Measurements from ENCODE around the gene NMT1. TPM values are rescaled to one million over a fixed set of nuclear protein-coding genes. Genes with fewer than 3 reads are reported as not detected.

Gene NMT1
- polyA plus RNA-seq, 6 donors from 2014 or later = 29.2 to 98.6 (median 55.5) TPM

DNA sequence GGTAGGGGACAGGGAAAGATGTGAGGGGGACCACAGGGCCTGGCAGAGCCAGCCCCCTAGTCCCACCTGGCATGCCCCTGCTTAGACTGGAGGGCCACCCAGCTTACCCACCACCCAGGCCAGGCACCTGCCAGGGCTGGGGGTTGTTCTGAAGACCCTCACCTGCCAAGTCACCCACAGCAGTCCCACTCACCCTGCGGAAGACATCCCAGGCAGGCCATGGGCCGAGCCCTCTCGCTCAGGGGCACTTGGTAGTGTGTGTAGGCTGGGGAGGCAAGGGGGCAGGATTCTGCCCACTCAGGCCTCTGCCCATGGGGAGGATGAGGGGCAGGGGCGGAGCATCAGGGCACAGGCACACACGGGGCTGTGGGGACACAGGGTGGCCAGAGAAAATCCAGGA lies 67.2 kb downstream of the NMT1 start:
- DNase-seq (no peak), ATAC-seq (ENCODE audit: low read depth in 2 of 2) (no peak)
- no peaks in the 10 kb centered on the region for H3K9me3 Mint-ChIP-seq
- H3K27ac Mint-ChIP-seq = no peak overlapping the region
- H3K36me3 Mint-ChIP-seq = no peaks in the 10 kb centered on the region
- H3K27me3 Mint-ChIP-seq = peaks cover 3 to 16% (median 11%) of the 10 kb centered on the region in 3 donors
- H3K4me3 Mint-ChIP-seq = no peak overlapping the region
- H3K4me1 Mint-ChIP-seq = peaks cover 0 to 9% (median 0%) of the 10 kb centered on the region in 3 donors

- Mint-ChIP-seq H3K9me3 (no peaks in the 10 kb centered on the region), H3K36me3 (no peaks in the 10 kb centered on the region), H3K4me1 (peaks cover 0 to 11% (median 4%) of the 10 kb centered on the region in 3 donors), H3K27me3 (peaks cover 3 to 15% (median 11%) of the 10 kb centered on the region in 3 donors), H3K4me3 (peak overlapping the region in 1 of 8 donors; percentile 49), H3K27ac (peak overlapping the region in 1 of 6 donors; percentile 76)
- ATAC-seq (ENCODE audit: low read depth in 2 of 2) = no peak
- no peak for DNase-seq
These were observed 67.9 kb downstream of the NMT1 start for GRCh38 chr17:45128989-45129388.

- Mint-ChIP-seq H3K27ac (peak overlapping the region in 1 of 6 donors; percentile 76), H3K9me3 (no peaks in the 10 kb centered on the region), H3K27me3 (peaks cover 3 to 15% (median 11%) of the 10 kb centered on the region in 3 donors), H3K4me1 (peaks cover 0 to 11% (median 4%) of the 10 kb centered on the region in 3 donors), H3K4me3 (peak overlapping the region in 1 of 8 donors; percentile 49), H3K36me3 (no peaks in the 10 kb centered on the region)
- DNase-seq (no peak), ATAC-seq (ENCODE audit: low read depth in 2 of 2) (no peak)
These were observed 68.4 kb downstream of the NMT1 start for GRCh38 chr17:45129426-45129939.

DNA sequence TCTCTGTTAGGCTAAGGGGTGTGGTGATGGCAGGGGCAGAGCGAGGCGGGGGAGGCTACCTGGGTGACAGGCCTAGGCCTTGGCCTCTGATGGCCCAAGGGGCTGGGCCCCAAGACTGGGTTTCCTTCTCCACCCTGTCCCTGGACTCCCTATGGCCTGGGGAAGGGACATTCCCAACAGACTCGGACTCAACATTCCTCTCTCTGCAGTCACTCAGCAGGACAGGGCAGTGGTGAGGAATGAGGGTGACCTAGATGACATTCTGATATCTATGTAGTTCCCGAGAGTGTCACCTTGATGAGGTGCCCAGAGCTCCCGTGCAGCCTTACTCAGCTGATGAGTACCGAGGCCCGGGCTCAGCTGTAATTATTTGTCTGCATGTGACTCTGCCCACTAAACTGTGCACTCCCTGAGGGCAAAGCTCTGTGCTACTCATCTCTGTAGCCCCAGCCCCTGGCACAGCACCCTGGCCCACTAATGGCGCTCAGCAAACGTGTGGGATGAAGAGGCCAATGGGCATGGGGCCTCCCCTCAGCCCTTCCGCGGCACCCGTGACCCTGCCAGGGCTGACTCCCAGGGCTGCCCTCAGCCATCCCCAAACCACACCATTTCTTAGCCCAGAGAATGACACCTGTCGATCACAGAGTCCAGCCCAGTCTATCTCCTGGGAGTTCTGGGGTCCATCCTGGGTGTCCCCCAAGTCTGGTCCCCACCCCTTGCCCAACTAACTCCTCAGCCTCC lies 69.0 kb downstream of the NMT1 start:
- Mint-ChIP-seq H3K36me3 (no peaks in the 10 kb centered on the region), H3K27me3 (peaks cover 3 to 15% (median 11%) of the 10 kb centered on the region in 3 donors), H3K4me1 (peaks cover 0 to 15% (median 4%) of the 10 kb centered on the region in 3 donors), H3K4me3 (peak overlapping the region in 6 of 8 donors; percentile 2 to 80 (median 39)), H3K27ac (peak overlapping the region in 1 of 6 donors; percentile 72), H3K9me3 (no peaks in the 10 kb centered on the region)
- ATAC-seq (ENCODE audit: low read depth in 2 of 2) = no peak
- DNase-seq = no peak

DNA sequence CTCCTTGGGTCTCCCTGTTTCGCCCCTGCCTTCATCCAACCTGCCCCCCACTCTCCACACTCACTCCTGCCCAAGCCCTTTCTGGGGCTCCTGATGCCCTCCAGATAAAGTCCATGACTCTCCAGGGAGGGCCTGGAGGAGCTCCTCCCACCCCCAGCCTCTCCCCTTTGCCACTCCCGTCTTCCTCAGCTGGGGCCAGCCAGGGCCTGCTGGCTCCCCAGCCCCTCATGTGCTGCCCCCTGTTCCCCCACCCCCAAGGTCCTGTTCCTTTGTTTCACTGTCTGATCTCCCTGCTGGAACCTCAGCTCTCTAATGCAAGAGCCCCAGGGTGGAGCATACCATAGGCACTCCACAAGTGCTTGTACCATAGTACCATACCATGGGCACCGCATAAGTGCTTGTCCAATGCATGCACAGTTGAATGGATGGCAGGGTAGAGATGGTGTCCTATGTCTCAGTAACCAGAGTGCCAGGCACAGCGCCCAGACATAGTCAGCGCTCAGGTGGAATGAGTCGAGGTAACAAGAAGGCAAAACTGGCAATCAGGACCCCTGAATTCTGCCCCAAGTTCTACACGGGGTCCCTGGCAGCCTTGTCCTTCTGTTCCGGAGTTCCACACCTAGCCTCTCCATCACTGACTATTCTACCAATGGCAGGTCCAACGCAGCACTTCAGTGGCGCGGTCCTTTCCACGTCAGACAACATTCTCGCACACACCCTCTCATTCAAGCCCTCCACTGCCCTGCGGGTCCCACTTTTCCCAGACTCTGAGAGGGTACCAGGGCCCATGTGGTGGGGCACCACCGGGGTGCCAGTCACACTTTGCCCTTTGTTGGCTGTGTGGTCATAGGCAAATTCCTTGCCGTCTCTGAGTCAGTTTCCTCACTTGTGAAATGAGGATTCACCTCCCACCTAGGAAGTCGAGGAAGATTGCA lies 69.8 kb downstream of the NMT1 start:
- peak overlapping the region; percentile 7 to 84 (median 80) for H3K4me3 Mint-ChIP-seq
- H3K27me3 Mint-ChIP-seq = peaks cover 3 to 15% (median 11%) of the 10 kb centered on the region in 3 donors
- ATAC-seq (ENCODE audit: low read depth in 2 of 2) (no peak), DNase-seq (no peak)
- no peaks in the 10 kb centered on the region for H3K36me3 Mint-ChIP-seq
- H3K4me1 Mint-ChIP-seq = peaks cover 0 to 22% (median 6%) of the 10 kb centered on the region in 3 donors
- H3K9me3 Mint-ChIP-seq = no peaks in the 10 kb centered on the region
- peak overlapping the region in 2 of 6 donors; percentile 70 to 72 for H3K27ac Mint-ChIP-seq

- peaks cover 3 to 15% (median 11%) of the 10 kb centered on the region in 3 donors for H3K27me3 Mint-ChIP-seq
- ATAC-seq (ENCODE audit: low read depth in 2 of 2) (no peak), DNase-seq (peak; percentile 43)
- no peaks in the 10 kb centered on the region for H3K9me3 Mint-ChIP-seq
- H3K4me3 Mint-ChIP-seq = peak overlapping the region; percentile 47 to 90 (median 82)
- no peaks in the 10 kb centered on the region for H3K36me3 Mint-ChIP-seq
- peak overlapping the region in 2 of 6 donors; percentile 41 to 79 for H3K27ac Mint-ChIP-seq
- H3K4me1 Mint-ChIP-seq = peaks cover 7 to 30% (median 11%) of the 10 kb centered on the region in 3 donors
These were observed 70.7 kb downstream of the NMT1 start for GRCh38 chr17:45131616-45132319.

- Mint-ChIP-seq H3K4me3 (peak within 1 kb of the TSS; percentile 83 to 97 (median 94)), H3K27ac (peak within 1 kb of the TSS; percentile 78 to 97 (median 92)), H3K36me3 (no peaks in the 10 kb centered on the region), H3K4me1 (peaks cover 7 to 31% (median 11%) of the 10 kb centered on the region in 3 donors), H3K9me3 (no peaks in the 10 kb centered on the region), H3K27me3 (peaks cover 3 to 15% (median 11%) of the 10 kb centered on the region in 3 donors)
- DNase-seq (no peak), ATAC-seq (ENCODE audit: low read depth in 2 of 2) (peak in 1 of 2 donors; percentile 8)
These were observed 71.1 kb downstream of the NMT1 start, which contains the start of gene PLCD3 for GRCh38 chr17:45132320-45132571. PLCD3 (minus strand) TSS chr17:45132515; CDS start chr17:45132410, 105 bp downstream.

GRCh38 chr17:45132572-45133463 lies 71.7 kb downstream of the NMT1 start:
- DNase-seq (peak; percentile 73), ATAC-seq (ENCODE audit: low read depth in 2 of 2) (peak; percentile 45 to 51)
- H3K27me3 Mint-ChIP-seq = peaks cover 3 to 15% (median 11%) of the 10 kb centered on the region in 3 donors
- H3K36me3 Mint-ChIP-seq = no peaks in the 10 kb centered on the region
- H3K27ac Mint-ChIP-seq = peak overlapping the region; percentile 78 to 97 (median 92)
- H3K4me3 Mint-ChIP-seq = peak overlapping the region; percentile 83 to 97 (median 94)
- no peaks in the 10 kb centered on the region for H3K9me3 Mint-ChIP-seq
- peaks cover 7 to 32% (median 11%) of the 10 kb centered on the region in 3 donors for H3K4me1 Mint-ChIP-seq

DNA sequence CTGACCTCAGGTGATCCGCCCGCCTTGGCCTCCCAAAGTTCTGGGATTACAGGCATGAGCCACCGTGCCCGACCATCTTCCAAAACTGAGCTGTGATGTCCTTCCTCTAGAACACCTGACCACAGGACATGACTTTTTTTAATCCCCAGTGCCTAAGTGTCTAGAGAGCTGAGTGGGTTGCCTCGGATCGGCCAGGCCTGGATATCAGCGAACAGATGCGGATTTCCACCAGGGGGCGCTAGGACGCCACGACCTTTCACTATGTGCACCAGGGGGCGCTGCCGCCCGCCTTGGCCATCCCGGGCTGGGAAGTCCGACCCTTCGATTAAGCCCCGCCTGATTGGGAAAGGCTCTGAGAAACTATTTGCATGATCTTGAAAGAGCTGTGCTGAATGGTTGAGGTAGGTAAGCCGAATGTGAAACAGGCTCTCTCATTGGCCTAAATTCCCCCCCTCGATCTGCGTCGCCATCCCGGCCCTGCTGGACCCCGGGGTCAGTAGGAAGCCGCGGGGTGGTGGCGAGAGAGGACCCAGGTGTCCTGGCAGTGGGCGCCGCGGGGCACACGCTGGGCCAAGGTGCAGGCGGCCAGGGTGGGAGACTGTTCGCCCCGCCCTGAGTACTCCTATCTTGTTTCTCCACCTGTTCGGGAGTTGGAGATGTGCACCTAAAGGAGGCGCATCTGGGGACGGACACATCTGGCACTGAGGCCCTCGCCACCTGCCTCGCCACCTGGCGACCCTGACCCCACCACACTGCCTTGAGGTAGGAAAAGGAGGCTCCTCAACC lies 74.3 kb downstream of the NMT1 start, which contains the start of gene ACBD4:
ACBD4 (plus strand) TSS at position 496 of the 786 bp plus-strand sequence. CDS start 458 bp downstream, outside the sequence.
- ATAC-seq (ENCODE audit: low read depth in 2 of 2) = peak; percentile 84 to 85
- Mint-ChIP-seq H3K36me3 (no peaks in the 10 kb centered on the region), H3K4me1 (peaks cover 7 to 35% (median 11%) of the 10 kb centered on the region in 3 donors), H3K4me3 (peak within 1 kb of the TSS; percentile 84 to 95 (median 94)), H3K27me3 (peaks cover 3 to 11% (median 8%) of the 10 kb centered on the region in 3 donors), H3K27ac (peak within 1 kb of the TSS; percentile 47 to 93 (median 76)), H3K9me3 (no peaks in the 10 kb centered on the region)
- peak; percentile 98 for DNase-seq

DNA sequence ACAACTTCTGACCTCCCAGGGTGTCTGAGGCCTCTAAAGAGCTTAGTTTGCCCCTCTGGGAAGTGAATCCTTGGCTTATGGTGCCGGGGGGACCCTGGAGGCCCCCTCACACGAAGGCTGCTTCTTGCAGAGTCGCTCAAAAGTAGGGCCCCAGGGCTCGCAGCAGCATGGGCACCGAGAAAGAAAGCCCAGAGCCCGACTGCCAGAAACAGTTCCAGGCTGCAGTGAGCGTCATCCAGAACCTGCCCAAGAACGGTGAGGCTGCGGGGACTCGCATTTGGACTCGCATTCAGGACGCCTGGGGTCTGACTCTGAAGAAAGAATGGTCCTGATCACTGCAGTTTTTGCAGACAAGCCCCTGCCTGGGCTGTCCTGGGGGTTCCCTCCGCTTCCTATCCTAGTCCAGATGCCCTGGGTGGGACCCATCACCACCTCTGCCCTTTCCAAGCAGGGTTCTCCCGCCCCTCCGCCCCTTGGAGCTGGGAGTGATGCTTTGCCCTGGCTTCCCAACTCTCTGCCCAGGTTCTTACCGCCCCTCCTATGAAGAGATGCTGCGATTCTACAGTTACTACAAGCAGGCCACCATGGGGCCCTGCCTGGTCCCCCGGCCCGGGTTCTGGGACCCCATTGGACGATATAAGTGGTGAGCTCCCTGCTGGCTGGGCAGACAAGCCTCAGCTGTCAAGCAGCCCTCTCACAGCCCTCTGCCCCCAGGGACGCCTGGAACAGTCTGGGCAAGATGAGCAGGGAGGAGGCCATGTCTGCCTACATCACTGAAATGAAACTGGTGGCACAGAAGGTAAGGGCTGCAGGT lies 75.1 kb downstream of the NMT1 start:
- Mint-ChIP-seq H3K27ac (peak overlapping the region in 5 of 6 donors; percentile 65 to 93 (median 81)), H3K27me3 (peaks cover under 1 to 3% (median 3%) of the 10 kb centered on the region in 3 donors), H3K36me3 (peaks cover 0 to 4% of the 10 kb centered on the region in 2 donors), H3K4me3 (peak overlapping the region; percentile 84 to 95 (median 94)), H3K9me3 (no peaks in the 10 kb centered on the region), H3K4me1 (peaks cover 7 to 34% (median 11%) of the 10 kb centered on the region in 3 donors)
- ATAC-seq (ENCODE audit: low read depth in 2 of 2) = no peak
- DNase-seq = no peak

Data from naive B cell (primary cell).